ENCODE results near the gene TGFBRAP1.

Gene TGFBRAP1

GRCh38 chr2:105317937-105318336 lies 11.6 kb downstream of the TGFBRAP1 start:
- peaks cover 3 to 21% (median 6%) of the 10 kb centered on the region in 10 experiments for H3K4me1 ChIP-seq
- no peaks in the 10 kb centered on the region for H3K27me3 ChIP-seq
- no peak overlapping the region for H3K4me3 ChIP-seq
- H3K36me3 ChIP-seq: peaks cover 0 to 8% (median 4%) of the 10 kb centered on the region in 11 experiments; a peak in 7 of 22 replicates
- no peak overlapping the region for H3K27ac ChIP-seq
- H3K4me2 ChIP-seq: no peak overlapping the region
- H3K9ac ChIP-seq: no peak overlapping the region
- no peaks in the 10 kb centered on the region for H3K9me3 ChIP-seq (replicated peaks in 1 of 11)
- TF ChIP-seq Cebpa-rat (IDR thresholded peaks at IDR 0.05): no peak
- H4K20me1 ChIP-seq: peaks cover 23 to 91% (median 58%) of the 10 kb centered on the region in 11 experiments; a peak in 19 of 22 replicates

GRCh38 chr2:105315314-105315713 lies 14.2 kb downstream of the TGFBRAP1 start:
- Histone ChIP-seq H3K27ac (no peak overlapping the region), H3K4me2 (no peak overlapping the region), H3K4me1 (peaks cover 0 to 20% (median 0%) of the 10 kb centered on the region in 10 experiments; a peak in 7 of 20 replicates), H3K9me3 (replicated peaks in 1 of 11) (no peaks in the 10 kb centered on the region), H3K27me3 (no peaks in the 10 kb centered on the region), H3K9ac (no peak overlapping the region), H4K20me1 (peaks cover 18 to 91% (median 56%) of the 10 kb centered on the region in 11 experiments; a peak in 18 of 22 replicates), H3K4me3 (no peak overlapping the region), H3K36me3 (peaks cover 0 to 2% (median 0%) of the 10 kb centered on the region in 11 experiments; a peak in 2 of 22 replicates)
- no peak for TF ChIP-seq Cebpa-rat (IDR thresholded peaks at IDR 0.05)

GRCh38 chr2:105313877-105314276 lies 15.7 kb downstream of the TGFBRAP1 start:
- H3K36me3 ChIP-seq: peaks cover 0 to 12% (median under 1%) of the 10 kb centered on the region in 11 experiments; a peak in 10 of 22 replicates
- no peak for TF ChIP-seq Cebpa-rat (IDR thresholded peaks at IDR 0.05)
- peak overlapping the region in 2 of 11 experiments; percentile 31 to 33; a peak in 3 of 22 replicates for H3K4me2 ChIP-seq
- H4K20me1 ChIP-seq: peaks cover 25 to 95% (median 62%) of the 10 kb centered on the region in 11 experiments; a peak in 21 of 22 replicates
- H3K4me1 ChIP-seq: peaks cover 0 to 32% (median 10%) of the 10 kb centered on the region in 10 experiments; a peak in 15 of 20 replicates
- no peak overlapping the region for H3K9ac ChIP-seq
- H3K27me3 ChIP-seq: no peaks in the 10 kb centered on the region
- H3K9me3 ChIP-seq (replicated peaks in 1 of 11): no peaks in the 10 kb centered on the region
- H3K27ac ChIP-seq: no peak overlapping the region
- H3K4me3 ChIP-seq: no peak overlapping the region

GRCh38 chr2:105309147-105309545 lies 20.4 kb downstream of the TGFBRAP1 start:
- no peak for TF ChIP-seq Cebpa-rat (IDR thresholded peaks at IDR 0.05)
- no peak overlapping the region; a peak in 1 of 22 replicates for H3K9ac ChIP-seq
- peak overlapping the region in 1 of 11 experiments; percentile 4; a peak in 1 of 22 replicates for H3K27ac ChIP-seq

GRCh38 chr2:105308382-105309146 lies 21.0 kb downstream of the TGFBRAP1 start:
- Histone ChIP-seq H3K36me3 (peaks cover 32 to 57% (median 46%) of the 10 kb centered on the region in 11 experiments), H4K20me1 (peaks cover 40 to 98% (median 77%) of the 10 kb centered on the region in 11 experiments; a peak in 21 of 22 replicates), H3K9ac (no peak overlapping the region; a peak in 1 of 22 replicates), H3K4me3 (no peak overlapping the region), H3K27me3 (no peaks in the 10 kb centered on the region), H3K4me2 (peak overlapping the region in 4 of 11 experiments; percentile 4 to 74 (median 36); a peak in 9 of 22 replicates), H3K9me3 (replicated peaks in 1 of 11) (no peaks in the 10 kb centered on the region), H3K4me1 (peaks cover 0 to 31% (median 19%) of the 10 kb centered on the region in 10 experiments; a peak in 15 of 20 replicates), H3K27ac (peak overlapping the region in 1 of 11 experiments; percentile 4; a peak in 1 of 22 replicates)
- TF ChIP-seq Cebpa-rat (IDR thresholded peaks at IDR 0.05): no peak

More at GRCh38 chr2:105309147-105309545, 20.4 kb downstream of the TGFBRAP1 start:
- Histone ChIP-seq H3K4me1 (peaks cover 0 to 37% (median 17%) of the 10 kb centered on the region in 10 experiments; a peak in 14 of 20 replicates), H3K36me3 (peaks cover 32 to 56% (median 45%) of the 10 kb centered on the region in 11 experiments), H4K20me1 (peaks cover 40 to 97% (median 71%) of the 10 kb centered on the region in 11 experiments; a peak in 21 of 22 replicates), H3K9me3 (replicated peaks in 1 of 11) (no peaks in the 10 kb centered on the region), H3K4me2 (peak overlapping the region in 5 of 11 experiments; percentile 4 to 74 (median 31); a peak in 9 of 22 replicates), H3K27me3 (no peaks in the 10 kb centered on the region), H3K4me3 (no peak overlapping the region)

GRCh38 chr2:105307962-105308361 lies 21.6 kb downstream of the TGFBRAP1 start:
- Histone ChIP-seq H3K4me3 (no peak overlapping the region), H3K9me3 (replicated peaks in 1 of 11) (no peaks in the 10 kb centered on the region), H3K27me3 (no peaks in the 10 kb centered on the region), H4K20me1 (peaks cover 39 to 98% (median 77%) of the 10 kb centered on the region in 11 experiments; a peak in 21 of 22 replicates), H3K27ac (no peak overlapping the region), H3K9ac (no peak overlapping the region), H3K4me1 (peaks cover 0 to 28% (median 24%) of the 10 kb centered on the region in 10 experiments; a peak in 15 of 20 replicates), H3K4me2 (no peak overlapping the region), H3K36me3 (peaks cover 32 to 63% (median 49%) of the 10 kb centered on the region in 11 experiments)
- no peak for TF ChIP-seq Cebpa-rat (IDR thresholded peaks at IDR 0.05)

GRCh38 chr2:105307550-105307949 lies 22.0 kb downstream of the TGFBRAP1 start:
- no peak overlapping the region for H3K4me3 ChIP-seq
- H3K9me3 ChIP-seq (replicated peaks in 1 of 11): no peaks in the 10 kb centered on the region
- H3K27ac ChIP-seq: no peak overlapping the region
- H4K20me1 ChIP-seq: peaks cover 40 to 98% (median 76%) of the 10 kb centered on the region in 11 experiments; a peak in 21 of 22 replicates
- no peaks in the 10 kb centered on the region for H3K27me3 ChIP-seq
- no peak overlapping the region for H3K9ac ChIP-seq
- H3K4me2 ChIP-seq: no peak overlapping the region
- peaks cover 32 to 64% (median 51%) of the 10 kb centered on the region in 11 experiments for H3K36me3 ChIP-seq
- no peak for TF ChIP-seq Cebpa-rat (IDR thresholded peaks at IDR 0.05)
- H3K4me1 ChIP-seq: peaks cover 0 to 29% (median 22%) of the 10 kb centered on the region in 10 experiments; a peak in 15 of 20 replicates

GRCh38 chr2:105307146-105307545 lies 22.4 kb downstream of the TGFBRAP1 start:
- no peak overlapping the region for H3K27ac ChIP-seq
- H3K36me3 ChIP-seq: peaks cover 32 to 68% (median 53%) of the 10 kb centered on the region in 11 experiments
- H3K9ac ChIP-seq: no peak overlapping the region
- H3K4me3 ChIP-seq: no peak overlapping the region
- no peaks in the 10 kb centered on the region for H3K9me3 ChIP-seq (replicated peaks in 1 of 11)
- H3K27me3 ChIP-seq: no peaks in the 10 kb centered on the region
- peaks cover 0 to 29% (median 22%) of the 10 kb centered on the region in 10 experiments; a peak in 15 of 20 replicates for H3K4me1 ChIP-seq
- peaks cover 40 to 98% (median 75%) of the 10 kb centered on the region in 11 experiments; a peak in 21 of 22 replicates for H4K20me1 ChIP-seq
- TF ChIP-seq Cebpa-rat (IDR thresholded peaks at IDR 0.05): no peak
- no peak overlapping the region for H3K4me2 ChIP-seq

GRCh38 chr2:105301646-105302045 lies 27.9 kb downstream of the TGFBRAP1 start:
- Histone ChIP-seq H4K20me1 (peaks cover 11 to 87% (median 53%) of the 10 kb centered on the region in 11 experiments; a peak in 19 of 22 replicates), H3K4me2 (no peak overlapping the region), H3K9ac (no peak overlapping the region), H3K4me3 (no peak overlapping the region), H3K9me3 (replicated peaks in 1 of 11) (no peaks in the 10 kb centered on the region), H3K4me1 (peaks cover 0 to 12% (median 6%) of the 10 kb centered on the region in 10 experiments; a peak in 6 of 20 replicates), H3K27ac (no peak overlapping the region), H3K36me3 (peaks cover 42 to 93% (median 68%) of the 10 kb centered on the region in 11 experiments), H3K27me3 (no peaks in the 10 kb centered on the region)
- no peak for TF ChIP-seq Cebpa-rat (IDR thresholded peaks at IDR 0.05)
